T-helper 17 cell (primary cell): ENCODE results near the gene ZNF225. TPM values are rescaled to one million over a fixed set of nuclear protein-coding genes. Genes with fewer than 3 reads are reported as not detected.

Experiments used
- ATAC-seq: fragments of 150-1000 bp; cut with Tn5 transposase; 2 replicates; pipeline ENCODE4 v1.10.0; 2021; ENCODE audit warnings: mild to moderate bottlenecking, moderate library complexity
- DNase-seq, 3 donors: peaks; one replicate each; pipeline versions ENCODE4 v3.0.0 to v3.0.0-alpha.2; 2020 to 2021
- H3K9me3 ChIP-seq: one replicate; pipeline ENCODE4 v1.7.0; 2013; ENCODE audit warnings: low read length, mild to moderate bottlenecking; ENCODE audit not compliant: control insufficient read depth, poor library complexity, severe bottlenecking
- H3K27ac Mint-ChIP-seq: one replicate; pipeline ENCODE4 v1.8.0; 2022; ENCODE audit warnings: mild to moderate bottlenecking, moderate library complexity, mixed read lengths
- H3K27me3 Mint-ChIP-seq: one replicate; pipeline ENCODE4 v1.8.0; 2022; ENCODE audit warnings: mixed read lengths
- H3K36me3 Mint-ChIP-seq: one replicate; pipeline ENCODE4 v1.8.0; 2022; ENCODE audit warnings: low read depth, mixed read lengths
- H3K4me1 Mint-ChIP-seq: one replicate; pipeline ENCODE4 v1.8.0; 2022; ENCODE audit warnings: mild to moderate bottlenecking, mixed read lengths
- H3K4me3 Mint-ChIP-seq: one replicate; pipeline ENCODE4 v1.8.0; 2022; ENCODE audit warnings: mild to moderate bottlenecking, moderate library complexity, mixed read lengths
- total RNA-seq, 4 donors: library from RNA in 2 of 4; stranded (reverse) in 2 of 4; gene quantifications; one replicate each; pipeline ENCODE4 v1.2.3 and lab custom pipeline; 2022 to 2026

ZNF225 gene
- total RNA-seq, 2 donors from 2014 or later = 0.63 to 1.7 TPM

DNA sequence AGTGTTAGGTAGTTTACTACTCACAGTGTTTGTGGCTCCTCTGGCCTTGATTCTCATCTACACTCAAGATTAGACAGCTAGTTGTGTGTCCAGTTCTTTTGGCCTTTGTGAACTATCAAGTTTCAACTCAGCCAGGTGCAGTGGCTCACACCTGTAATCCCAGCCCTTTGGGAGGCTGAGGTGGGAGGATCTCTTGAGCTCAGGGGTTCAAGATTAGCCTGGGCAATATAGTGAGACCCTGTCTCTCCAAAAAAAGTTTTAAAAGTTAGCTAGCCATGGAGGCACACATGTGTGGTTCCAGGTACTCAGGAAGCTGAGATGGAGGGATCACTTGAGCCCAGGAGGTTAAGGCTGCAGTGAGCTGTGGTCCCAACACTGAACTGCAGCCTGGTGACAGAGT is 67.8 kb downstream of the ZNF225 start:
- peaks cover 3% of the 10 kb centered on the region for H3K36me3 Mint-ChIP-seq

DNA sequence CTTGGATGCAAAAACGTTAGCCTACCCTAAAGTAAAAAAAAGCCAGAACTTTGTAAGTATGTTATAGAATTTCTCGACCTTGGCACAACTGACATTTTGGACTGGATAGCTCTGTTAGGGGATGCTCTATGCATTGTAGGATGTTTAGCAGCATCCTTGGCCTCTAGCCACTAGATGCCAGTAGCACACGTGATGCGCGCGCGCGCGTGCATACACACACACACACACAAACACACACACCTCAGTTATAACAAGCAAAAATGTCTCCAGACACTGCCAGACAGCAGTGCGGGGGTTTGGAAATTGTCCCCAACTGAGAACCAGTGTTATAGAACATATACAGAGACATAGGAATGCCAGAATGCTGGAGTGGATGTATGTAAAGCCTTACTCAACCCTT is 68.9 kb downstream of the ZNF225 start:
- Mint-ChIP-seq H3K36me3 (no peaks in the 10 kb centered on the region), H3K27ac (no peak overlapping the region), H3K27me3 (no peaks in the 10 kb centered on the region), H3K4me1 (no peaks in the 10 kb centered on the region), H3K4me3 (no peak overlapping the region)
- peaks cover 26% of the 10 kb centered on the region for H3K9me3 ChIP-seq
- DNase-seq (no peak), ATAC-seq (no peak)

More for the DNA sequence above, 67.8 kb downstream of the ZNF225 start:
- H3K27ac Mint-ChIP-seq = no peak overlapping the region
- peaks cover 30% of the 10 kb centered on the region for H3K9me3 ChIP-seq
- DNase-seq (no peak), ATAC-seq (no peak)
- H3K4me3 Mint-ChIP-seq = no peak overlapping the region
- H3K4me1 Mint-ChIP-seq = no peaks in the 10 kb centered on the region
- no peaks in the 10 kb centered on the region for H3K27me3 Mint-ChIP-seq

Other genes with a start within 250 kb of the ZNF225 start
- gene ZNF404, start 229.4 kb upstream of the ZNF225 start, total RNA-seq = 1 to 10 TPM in 1 of 2 donors, under 1 TPM in 1; 0.35 to 1.4 TPM
- gene ZNF45, start 178.1 kb upstream of the ZNF225 start, total RNA-seq = 10 to 100 TPM in 1 of 2 donors, 1 to 10 TPM in 1; 7.1 to 11.0 TPM
- gene ZNF221, start 162.2 kb upstream of the ZNF225 start, total RNA-seq = under 1 TPM; 0.16 to 0.40 TPM
- 1 to 10 TPM; 3.5 to 4.3 TPM for gene ZNF155, start 129.2 kb upstream of the ZNF225 start, total RNA-seq
- gene ZNF230, start 110.4 kb upstream of the ZNF225 start, total RNA-seq = 1 to 10 TPM; 2.0 to 2.6 TPM
- gene ZNF222, start 88.0 kb upstream of the ZNF225 start, total RNA-seq = 1 to 10 TPM; 3.0 to 4.0 TPM
- 1 to 10 TPM in 1 of 2 donors, under 1 TPM in 1; 0.47 to 1.3 TPM for gene ZNF223, start 61.4 kb upstream of the ZNF225 start, total RNA-seq
- gene ZNF284, start 41.2 kb upstream of the ZNF225 start, total RNA-seq = 1 to 10 TPM; 1.6 to 1.9 TPM
- gene ZNF224, start 19.0 kb upstream of the ZNF225 start, total RNA-seq = 10 to 100 TPM; 30.6 to 34.8 TPM
- gene ZNF234, start 28.2 kb downstream of the ZNF225 start, total RNA-seq = 1 to 10 TPM; 3.7 to 5.5 TPM
- 10 to 100 TPM; 11.4 to 16.0 TPM for gene ZNF226, start 51.7 kb downstream of the ZNF225 start, total RNA-seq
- gene ZNF227, start 99.1 kb downstream of the ZNF225 start, total RNA-seq = 10 to 100 TPM; 11.8 to 22.5 TPM
- under 1 TPM; 0.10 to 0.45 TPM for gene ZNF233, start 146.5 kb downstream of the ZNF225 start, total RNA-seq
- 1 to 10 TPM; 4.2 to 5.3 TPM for gene ZNF235, start 191.6 kb downstream of the ZNF225 start, total RNA-seq
- gene ZNF112, start 243.3 kb downstream of the ZNF225 start, total RNA-seq = not detected